MM.1S (cell line): ENCODE results near the gene TMEM244.
"Not testable (repeated sequence)": the region's sequence is repeated elsewhere in the genome, so short reads cannot be mapped to it uniquely, and the experiment has no call there.

Experiments used
- DNase-seq: peaks from one replicate; pipeline ENCODE4 v3.0.0-alpha.2; 2015
- H2AFZ ChIP-seq: fragments of 300-600 bp; sonication (generic); 2 replicates; pipeline ENCODE4 v1.6.0; 2016; ENCODE audit warnings: antibody characterized with exemption, low read length
- H3F3A ChIP-seq: fragments of 300-600 bp; sonication (generic); 2 replicates; pipeline ENCODE4 v1.6.1; 2016; ENCODE audit warnings: mild to moderate bottlenecking, antibody characterized with exemption, low read length, moderate library complexity, mixed read lengths; ENCODE audit not compliant: insufficient read depth
- H3K27ac ChIP-seq: fragments of 300-600 bp; sonication (generic); 2 replicates; pipeline ENCODE4 v1.5.1; 2016; ENCODE audit warnings: mild to moderate bottlenecking, low read length
- H3K27me3 ChIP-seq: fragments of 300-600 bp; sonication (generic); replicated peaks from 2 replicates; pipeline ENCODE4 v1.6.0; 2016; ENCODE audit warnings: low read length; ENCODE audit not compliant: insufficient read depth
- H3K36me3 ChIP-seq: fragments of 300-600 bp; sonication (generic); replicated peaks from 2 replicates; pipeline ENCODE4 v1.6.1; 2016; ENCODE audit warnings: mild to moderate bottlenecking, low read length, mixed read lengths; ENCODE audit not compliant: insufficient read depth
- H3K4me1 ChIP-seq: fragments of 300-600 bp; sonication (generic); 2 replicates; pipeline ENCODE4 v1.6.1; 2016; ENCODE audit warnings: low read length, mixed read lengths
- H3K4me2 ChIP-seq: fragments of 300-600 bp; sonication (generic); 2 replicates; pipeline ENCODE4 v1.6.0; 2016; ENCODE audit warnings: low read depth, low read length
- H3K4me3 ChIP-seq: fragments of 300-600 bp; sonication (generic); 2 replicates; pipeline ENCODE4 v1.5.1; 2016; ENCODE audit warnings: low read length, mixed read lengths
- H3K79me2 ChIP-seq: fragments of 300-600 bp; sonication (generic); 2 replicates; pipeline ENCODE4 v1.6.1; 2016; ENCODE audit warnings: mixed run types, low read length, mixed read lengths
- H3K9ac ChIP-seq: fragments of 300-600 bp; sonication (generic); 2 replicates; pipeline ENCODE4 v1.6.1; 2016; ENCODE audit warnings: low read length, mixed read lengths
- H3K9me2 ChIP-seq: fragments of 300-600 bp; sonication (generic); replicated peaks from 2 replicates; pipeline ENCODE4 v1.6.1; 2016; ENCODE audit warnings: mild to moderate bottlenecking, low read length, mixed read lengths; ENCODE audit not compliant: insufficient read depth
- H3K9me3 ChIP-seq: fragments of 300-600 bp; sonication (generic); replicated peaks from 2 replicates; pipeline ENCODE4 v1.6.1; 2016; ENCODE audit warnings: mild to moderate bottlenecking, low read length, mixed read lengths; ENCODE audit not compliant: insufficient read depth
- H4K20me1 ChIP-seq: fragments of 300-600 bp; sonication (generic); 2 replicates; pipeline ENCODE4 v1.6.1; 2016; ENCODE audit warnings: mild to moderate bottlenecking, low read length, moderate library complexity, mixed read lengths; ENCODE audit not compliant: insufficient read depth
- EZH2 ChIP-seq: fragments of 300-600 bp; sonication (generic); optimal IDR thresholded peaks from 2 replicates; pipeline ENCODE3; 2017; ENCODE audit warnings: low read depth, mild to moderate bottlenecking, antibody characterized with exemption, low read length, mixed read lengths
- EZH2phosphoT487 ChIP-seq: fragments of 300-600 bp; sonication (generic); IDR thresholded peaks from 2 replicates; pipeline ENCODE4 v1.6.1; 2018; ENCODE audit warnings: antibody characterized with exemption, low read length
- TF ChIP-seq, protein P1 (sequence below): fragments of 300-600 bp; sonication (generic); IDR thresholded peaks from 2 replicates; pipeline ENCODE4 v1.5.1; 2016; ENCODE audit warnings: antibody characterized with exemption, low read length, mixed read lengths

Gene TMEM244

DNA sequence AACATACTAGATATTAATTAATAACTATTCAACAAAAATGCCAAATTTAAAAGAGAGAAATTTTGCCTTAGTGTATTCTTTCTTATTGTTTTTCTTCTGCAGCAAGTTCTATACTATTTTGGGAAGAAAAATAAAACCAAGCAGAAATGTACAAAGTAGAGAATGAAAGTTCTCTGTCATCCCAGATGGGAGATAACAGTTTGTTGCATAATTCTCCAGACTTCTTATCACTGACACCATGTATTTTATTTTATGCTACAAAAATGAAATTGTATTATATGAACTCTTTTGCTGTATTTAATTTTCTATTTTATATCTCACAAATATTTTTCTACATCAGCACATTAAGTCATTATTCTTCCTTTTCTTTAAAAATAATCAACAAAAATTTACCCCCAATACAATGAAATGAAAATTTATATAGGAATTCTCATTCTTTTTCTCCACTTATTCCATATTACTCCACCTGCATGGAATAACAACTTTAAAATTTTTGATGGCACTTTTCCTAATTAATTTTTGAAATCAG is 18.2 kb downstream of the TMEM244 start:
- Histone ChIP-seq H2AFZ (no peak overlapping the region), H3K9me2 (no peaks in the 10 kb centered on the region), H3K27ac (no peak overlapping the region)

DNA sequence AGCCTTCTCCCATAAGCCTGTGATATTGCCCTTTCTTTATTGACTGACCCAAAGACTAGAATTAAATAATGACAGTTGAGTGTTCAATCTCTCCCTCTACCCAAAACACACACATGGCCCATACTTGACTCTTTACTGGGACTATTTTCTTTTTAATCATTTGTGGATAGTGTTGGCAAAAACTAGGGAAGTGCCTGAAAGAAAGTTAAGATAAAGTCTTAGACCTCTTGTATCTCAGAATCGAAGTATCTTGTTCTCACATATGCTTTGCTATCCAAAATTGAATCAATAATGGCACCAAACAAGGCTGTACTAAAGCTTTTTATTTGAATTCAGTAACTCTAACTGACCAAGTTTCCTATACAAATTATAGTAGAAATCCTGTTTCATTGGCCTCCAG is 19.0 kb downstream of the TMEM244 start:
- Histone ChIP-seq H3K27ac (no peak overlapping the region), H2AFZ (no peak overlapping the region), H3K4me2 (no peak overlapping the region), H4K20me1 (no peaks in the 10 kb centered on the region), H3K36me3 (no peaks in the 10 kb centered on the region), H3K4me1 (no peaks in the 10 kb centered on the region), H3K79me2 (no peaks in the 10 kb centered on the region), H3K9me2 (no peaks in the 10 kb centered on the region), H3K4me3 (no peak overlapping the region), H3K9me3 (no peaks in the 10 kb centered on the region), H3K9ac (no peak overlapping the region), H3K27me3 (no peaks in the 10 kb centered on the region), H3F3A (no peaks in the 10 kb centered on the region)
- TF ChIP-seq, protein P1, sequence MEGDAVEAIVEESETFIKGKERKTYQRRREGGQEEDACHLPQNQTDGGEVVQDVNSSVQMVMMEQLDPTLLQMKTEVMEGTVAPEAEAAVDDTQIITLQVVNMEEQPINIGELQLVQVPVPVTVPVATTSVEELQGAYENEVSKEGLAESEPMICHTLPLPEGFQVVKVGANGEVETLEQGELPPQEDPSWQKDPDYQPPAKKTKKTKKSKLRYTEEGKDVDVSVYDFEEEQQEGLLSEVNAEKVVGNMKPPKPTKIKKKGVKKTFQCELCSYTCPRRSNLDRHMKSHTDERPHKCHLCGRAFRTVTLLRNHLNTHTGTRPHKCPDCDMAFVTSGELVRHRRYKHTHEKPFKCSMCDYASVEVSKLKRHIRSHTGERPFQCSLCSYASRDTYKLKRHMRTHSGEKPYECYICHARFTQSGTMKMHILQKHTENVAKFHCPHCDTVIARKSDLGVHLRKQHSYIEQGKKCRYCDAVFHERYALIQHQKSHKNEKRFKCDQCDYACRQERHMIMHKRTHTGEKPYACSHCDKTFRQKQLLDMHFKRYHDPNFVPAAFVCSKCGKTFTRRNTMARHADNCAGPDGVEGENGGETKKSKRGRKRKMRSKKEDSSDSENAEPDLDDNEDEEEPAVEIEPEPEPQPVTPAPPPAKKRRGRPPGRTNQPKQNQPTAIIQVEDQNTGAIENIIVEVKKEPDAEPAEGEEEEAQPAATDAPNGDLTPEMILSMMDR = no peak
- TF ChIP-seq EZH2phosphoT487 (no peak), EZH2 (no peak)
- DNase-seq = no peak

More for the DNA sequence above, 18.2 kb downstream of the TMEM244 start:
- H3K4me2 ChIP-seq = no peak overlapping the region
- H3K9ac ChIP-seq = no peak overlapping the region
- H3K36me3 ChIP-seq = no peaks in the 10 kb centered on the region
- H3K9me3 ChIP-seq = no peaks in the 10 kb centered on the region
- H3K79me2 ChIP-seq = no peaks in the 10 kb centered on the region
- TF ChIP-seq EZH2phosphoT487 = no peak
- TF ChIP-seq EZH2 = no peak
- TF ChIP-seq, protein P1 = no peak
- no peaks in the 10 kb centered on the region for H3K4me1 ChIP-seq
- H3F3A ChIP-seq = no peaks in the 10 kb centered on the region
- H3K27me3 ChIP-seq = no peaks in the 10 kb centered on the region
- DNase-seq = no peak
- no peaks in the 10 kb centered on the region for H4K20me1 ChIP-seq
- no peak overlapping the region for H3K4me3 ChIP-seq

DNA sequence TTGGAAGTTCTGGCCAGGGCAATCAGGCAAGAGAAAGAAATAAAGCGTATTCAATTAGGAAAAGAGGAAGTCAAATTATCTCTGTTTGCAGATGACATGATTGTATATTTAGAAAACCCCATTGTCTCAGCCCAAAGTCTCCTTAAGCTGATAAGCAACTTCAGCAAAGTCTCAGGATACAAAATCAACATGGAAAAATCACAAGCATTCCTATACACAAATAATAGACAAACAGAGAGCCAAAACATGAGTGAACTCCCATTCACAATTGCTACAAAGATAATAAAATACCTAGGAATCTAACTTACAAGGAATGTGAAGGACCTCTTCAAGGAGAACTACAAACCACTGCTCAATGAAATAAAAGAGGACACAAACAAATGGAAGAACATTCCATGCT is 21.6 kb downstream of the TMEM244 start:
- not testable (repeated sequence) for H3F3A ChIP-seq, H3K9me2 ChIP-seq, H4K20me1 ChIP-seq, H3K27ac ChIP-seq, H3K9me3 ChIP-seq, H3K36me3 ChIP-seq, H3K4me1 ChIP-seq, DNase-seq, H3K4me3 ChIP-seq, H2AFZ ChIP-seq, H3K27me3 ChIP-seq, H3K9ac ChIP-seq, H3K79me2 ChIP-seq, H3K4me2 ChIP-seq

DNA sequence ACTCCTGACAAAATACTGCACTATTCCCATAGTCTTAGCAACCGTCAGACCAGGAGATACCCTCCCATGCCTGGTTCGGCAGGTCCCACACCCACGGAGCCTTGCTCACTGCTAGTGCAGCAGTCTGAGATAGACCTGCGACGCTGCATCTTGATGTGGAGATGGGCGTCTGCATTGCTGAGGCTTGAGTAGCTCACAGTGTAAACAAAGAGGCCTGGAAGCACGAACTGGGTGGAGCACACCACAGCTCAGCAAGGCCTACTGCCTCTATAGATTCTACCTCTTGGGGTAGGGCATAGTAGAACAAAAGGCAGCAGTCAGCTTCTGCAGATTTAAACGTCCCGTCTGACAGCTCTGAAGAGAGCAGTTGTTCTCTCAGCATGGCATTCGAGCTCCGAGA is 25.4 kb downstream of the TMEM244 start:
- no peak overlapping the region for H3K27ac ChIP-seq
- no peaks in the 10 kb centered on the region for H4K20me1 ChIP-seq
- H3K9ac ChIP-seq = no peak overlapping the region
- no peaks in the 10 kb centered on the region for H3K4me1 ChIP-seq
- no peaks in the 10 kb centered on the region for H3K27me3 ChIP-seq
- no peak for DNase-seq
- no peaks in the 10 kb centered on the region for H3F3A ChIP-seq
- H3K9me3 ChIP-seq = no peaks in the 10 kb centered on the region
- H3K79me2 ChIP-seq = no peaks in the 10 kb centered on the region
- no peak overlapping the region for H2AFZ ChIP-seq
- H3K4me2 ChIP-seq = no peak overlapping the region
- TF ChIP-seq EZH2phosphoT487 = no peak
- TF ChIP-seq EZH2 = no peak
- TF ChIP-seq, protein P1 = no peak
- H3K9me2 ChIP-seq = no peaks in the 10 kb centered on the region
- no peak overlapping the region for H3K4me3 ChIP-seq
- no peaks in the 10 kb centered on the region for H3K36me3 ChIP-seq
